Measurements from ENCODE around the gene DMRTB1. TPM values are rescaled to one million over a fixed set of nuclear protein-coding genes. Genes with fewer than 3 reads are reported as not detected.

The DMRTB1 gene
- polyA plus RNA-seq, 1 donor from 2014 or later: not detected

DNA sequence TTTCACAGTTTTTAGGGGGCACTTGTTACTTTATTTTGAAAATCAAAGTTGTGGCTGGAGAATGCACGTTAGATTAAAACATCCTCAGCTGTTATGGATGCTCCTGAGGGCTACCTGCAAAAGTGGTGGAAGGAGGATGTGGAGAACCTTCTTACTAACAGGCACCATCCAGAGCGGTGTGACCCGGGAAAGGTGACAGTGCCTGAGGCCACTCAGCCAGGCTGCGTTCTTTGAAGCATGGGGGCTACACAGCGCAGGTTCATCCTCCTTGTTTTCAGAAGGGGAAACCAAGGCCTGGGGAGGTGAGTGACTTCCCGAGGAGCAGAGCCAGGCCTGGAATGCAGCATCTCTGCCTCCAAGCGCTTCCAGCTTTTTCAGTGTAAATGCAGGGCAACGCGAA is 24.0 kb downstream of the DMRTB1 start:
- Histone ChIP-seq H3F3A (ENCODE audit: insufficient read depth, low read length, poor library complexity, severe bottlenecking) (no peaks in the 10 kb centered on the region), H2AFZ (ENCODE audit: low read depth, low read length) (no peak overlapping the region), H3K9ac (ENCODE audit: low read length) (no peak overlapping the region), H3K4me3 (ENCODE audit: low read length) (no peak overlapping the region), H3K36me3 (ENCODE audit: insufficient read depth, low read length) (no peaks in the 10 kb centered on the region), H3K4me2 (ENCODE audit: low read length) (no peak overlapping the region), H3K9me3 (ENCODE audit: low read length) (no peaks in the 10 kb centered on the region), H4K20me1 (ENCODE audit: insufficient read depth) (no peaks in the 10 kb centered on the region), H3K79me2 (replicated peaks; ENCODE audit: insufficient read depth, low read length) (no peaks in the 10 kb centered on the region), H3K27ac (ENCODE audit: low read length) (no peak overlapping the region), H3K9me2 (ENCODE audit: insufficient read depth, low read length) (no peaks in the 10 kb centered on the region), H3K27me3 (ENCODE audit: insufficient read depth, low read depth, low read length) (no peaks in the 10 kb centered on the region)
- no peak for TF ChIP-seq TAF1 (IDR thresholded peaks at IDR 0.05; ENCODE audit: low read depth)
- TF ChIP-seq EP300 (conservative IDR thresholded peaks at IDR 0.05; ENCODE audit: poor library complexity, severe bottlenecking): no peak
- no peak for TF ChIP-seq MXI1 (conservative IDR thresholded peaks at IDR 0.05; ENCODE audit: poor library complexity, severe bottlenecking)
- TF ChIP-seq, protein P1, sequence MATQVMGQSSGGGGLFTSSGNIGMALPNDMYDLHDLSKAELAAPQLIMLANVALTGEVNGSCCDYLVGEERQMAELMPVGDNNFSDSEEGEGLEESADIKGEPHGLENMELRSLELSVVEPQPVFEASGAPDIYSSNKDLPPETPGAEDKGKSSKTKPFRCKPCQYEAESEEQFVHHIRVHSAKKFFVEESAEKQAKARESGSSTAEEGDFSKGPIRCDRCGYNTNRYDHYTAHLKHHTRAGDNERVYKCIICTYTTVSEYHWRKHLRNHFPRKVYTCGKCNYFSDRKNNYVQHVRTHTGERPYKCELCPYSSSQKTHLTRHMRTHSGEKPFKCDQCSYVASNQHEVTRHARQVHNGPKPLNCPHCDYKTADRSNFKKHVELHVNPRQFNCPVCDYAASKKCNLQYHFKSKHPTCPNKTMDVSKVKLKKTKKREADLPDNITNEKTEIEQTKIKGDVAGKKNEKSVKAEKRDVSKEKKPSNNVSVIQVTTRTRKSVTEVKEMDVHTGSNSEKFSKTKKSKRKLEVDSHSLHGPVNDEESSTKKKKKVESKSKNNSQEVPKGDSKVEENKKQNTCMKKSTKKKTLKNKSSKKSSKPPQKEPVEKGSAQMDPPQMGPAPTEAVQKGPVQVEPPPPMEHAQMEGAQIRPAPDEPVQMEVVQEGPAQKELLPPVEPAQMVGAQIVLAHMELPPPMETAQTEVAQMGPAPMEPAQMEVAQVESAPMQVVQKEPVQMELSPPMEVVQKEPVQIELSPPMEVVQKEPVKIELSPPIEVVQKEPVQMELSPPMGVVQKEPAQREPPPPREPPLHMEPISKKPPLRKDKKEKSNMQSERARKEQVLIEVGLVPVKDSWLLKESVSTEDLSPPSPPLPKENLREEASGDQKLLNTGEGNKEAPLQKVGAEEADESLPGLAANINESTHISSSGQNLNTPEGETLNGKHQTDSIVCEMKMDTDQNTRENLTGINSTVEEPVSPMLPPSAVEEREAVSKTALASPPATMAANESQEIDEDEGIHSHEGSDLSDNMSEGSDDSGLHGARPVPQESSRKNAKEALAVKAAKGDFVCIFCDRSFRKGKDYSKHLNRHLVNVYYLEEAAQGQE (IDR thresholded peaks at IDR 0.05; ENCODE audit: borderline replicate concordance): no peak
- no peak for TF ChIP-seq SMC3 (conservative IDR thresholded peaks at IDR 0.05; ENCODE audit: poor library complexity)
- TF ChIP-seq EZH2 (IDR thresholded peaks at IDR 0.05; ENCODE audit: borderline replicate concordance, insufficient read depth, low read length, poor library complexity, severe bottlenecking): no peak
- TF ChIP-seq RAD21 (conservative IDR thresholded peaks at IDR 0.05): no peak
- no peak for TF ChIP-seq POLR2AphosphoS5 (IDR thresholded peaks at IDR 0.05)

DNA sequence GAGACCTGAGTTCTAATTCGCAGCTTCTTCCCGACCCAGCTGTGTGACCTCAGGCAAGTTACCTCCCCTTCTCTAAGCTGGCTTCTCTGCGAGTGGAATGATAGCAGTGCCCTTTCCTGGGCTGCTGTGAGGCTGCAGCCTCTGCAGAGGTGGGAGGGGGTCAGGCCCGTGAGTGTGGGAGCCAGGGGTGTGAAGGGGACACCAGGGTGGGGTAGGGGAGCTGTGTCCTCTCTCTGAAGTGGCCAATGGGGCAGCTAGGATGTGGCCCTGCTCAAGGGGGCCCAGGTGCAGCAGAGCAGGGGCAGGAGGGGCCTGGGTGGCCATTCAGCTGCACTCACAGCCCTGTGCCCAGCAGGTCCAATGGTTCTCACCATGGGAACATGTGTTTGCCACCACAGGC is 24.5 kb downstream of the DMRTB1 start:
- no peak for TF ChIP-seq MXI1 (conservative IDR thresholded peaks at IDR 0.05; ENCODE audit: poor library complexity, severe bottlenecking)
- TF ChIP-seq, protein P1 (IDR thresholded peaks at IDR 0.05; ENCODE audit: borderline replicate concordance): no peak
- TF ChIP-seq POLR2AphosphoS5 (IDR thresholded peaks at IDR 0.05): no peak
- TF ChIP-seq, protein P2, sequence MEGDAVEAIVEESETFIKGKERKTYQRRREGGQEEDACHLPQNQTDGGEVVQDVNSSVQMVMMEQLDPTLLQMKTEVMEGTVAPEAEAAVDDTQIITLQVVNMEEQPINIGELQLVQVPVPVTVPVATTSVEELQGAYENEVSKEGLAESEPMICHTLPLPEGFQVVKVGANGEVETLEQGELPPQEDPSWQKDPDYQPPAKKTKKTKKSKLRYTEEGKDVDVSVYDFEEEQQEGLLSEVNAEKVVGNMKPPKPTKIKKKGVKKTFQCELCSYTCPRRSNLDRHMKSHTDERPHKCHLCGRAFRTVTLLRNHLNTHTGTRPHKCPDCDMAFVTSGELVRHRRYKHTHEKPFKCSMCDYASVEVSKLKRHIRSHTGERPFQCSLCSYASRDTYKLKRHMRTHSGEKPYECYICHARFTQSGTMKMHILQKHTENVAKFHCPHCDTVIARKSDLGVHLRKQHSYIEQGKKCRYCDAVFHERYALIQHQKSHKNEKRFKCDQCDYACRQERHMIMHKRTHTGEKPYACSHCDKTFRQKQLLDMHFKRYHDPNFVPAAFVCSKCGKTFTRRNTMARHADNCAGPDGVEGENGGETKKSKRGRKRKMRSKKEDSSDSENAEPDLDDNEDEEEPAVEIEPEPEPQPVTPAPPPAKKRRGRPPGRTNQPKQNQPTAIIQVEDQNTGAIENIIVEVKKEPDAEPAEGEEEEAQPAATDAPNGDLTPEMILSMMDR (IDR thresholded peaks at IDR 0.05; ENCODE audit: poor library complexity, severe bottlenecking): no peak
- TF ChIP-seq EZH2 (IDR thresholded peaks at IDR 0.05; ENCODE audit: borderline replicate concordance, insufficient read depth, low read length, poor library complexity, severe bottlenecking): no peak
- TF ChIP-seq EP300 (conservative IDR thresholded peaks at IDR 0.05; ENCODE audit: poor library complexity, severe bottlenecking): no peak
- no peak for TF ChIP-seq TAF1 (IDR thresholded peaks at IDR 0.05; ENCODE audit: low read depth)
- no peak for TF ChIP-seq SMC3 (conservative IDR thresholded peaks at IDR 0.05; ENCODE audit: poor library complexity)
- TF ChIP-seq RAD21 (conservative IDR thresholded peaks at IDR 0.05): no peak

More for the DNA sequence above, 24.5 kb downstream of the DMRTB1 start:
- Histone ChIP-seq H3K27ac (ENCODE audit: low read length) (no peak overlapping the region), H3K36me3 (ENCODE audit: insufficient read depth, low read length) (no peaks in the 10 kb centered on the region), H3K9ac (ENCODE audit: low read length) (no peak overlapping the region), H3F3A (ENCODE audit: insufficient read depth, low read length, poor library complexity, severe bottlenecking) (no peaks in the 10 kb centered on the region), H3K9me3 (ENCODE audit: low read length) (no peaks in the 10 kb centered on the region), H3K79me2 (replicated peaks; ENCODE audit: insufficient read depth, low read length) (no peaks in the 10 kb centered on the region), H3K9me2 (ENCODE audit: insufficient read depth, low read length) (no peaks in the 10 kb centered on the region), H3K4me3 (ENCODE audit: low read length) (no peak overlapping the region), H4K20me1 (ENCODE audit: insufficient read depth) (no peaks in the 10 kb centered on the region), H3K4me2 (ENCODE audit: low read length) (no peak overlapping the region), H3K27me3 (ENCODE audit: insufficient read depth, low read depth, low read length) (no peaks in the 10 kb centered on the region), H2AFZ (ENCODE audit: low read depth, low read length) (no peak overlapping the region)
